Ishikawa (cell line): ENCODE measurements around the gene RGS6.

ENCODE experiments used
- CEBPB ChIP-seq: IDR thresholded peaks from 2 replicates; pipeline ENCODE4 v1.6.1; 2012
- EGR1 ChIP-seq: IDR thresholded peaks from 2 replicates; pipeline ENCODE4 v1.6.1; 2012
- EP300 ChIP-seq: IDR thresholded peaks from 2 replicates; pipeline ENCODE4 v1.6.1; 2012; ENCODE audit warnings: borderline replicate concordance
- FOXM1 ChIP-seq: IDR thresholded peaks from 2 replicates; pipeline ENCODE4 v1.6.1; 2012; ENCODE audit warnings: low read depth, borderline replicate concordance
- RAD21 ChIP-seq: IDR thresholded peaks from 2 replicates; pipeline ENCODE4 v1.6.1; 2012; ENCODE audit warnings: low read depth
- TAF1 ChIP-seq: IDR thresholded peaks from 2 replicates; pipeline ENCODE4 v1.6.1; 2012; ENCODE audit warnings: low read depth, mild to moderate bottlenecking
- YY1 ChIP-seq: IDR thresholded peaks from 2 replicates; pipeline ENCODE4 v1.6.1; 2012; ENCODE audit warnings: low read depth
- ZBTB7A ChIP-seq: IDR thresholded peaks from 2 replicates; pipeline ENCODE4 v1.6.1; 2012; ENCODE audit warnings: low read depth
- TF ChIP-seq, protein P1 (sequence below): IDR thresholded peaks from 2 replicates; pipeline ENCODE4 v1.6.1; 2012
- TF ChIP-seq, protein P2 (sequence below): IDR thresholded peaks from 2 replicates; pipeline ENCODE4 v1.6.1; 2012; ENCODE audit warnings: low read depth, mild to moderate bottlenecking
- TF ChIP-seq, protein P3 (sequence below): IDR thresholded peaks from 2 replicates; pipeline ENCODE4 v1.6.1; 2012

GRCh38 chr14:72539661-72540315 lies 607.6 kb downstream of the RGS6 start:
- no peak for TF ChIP-seq EGR1
- TF ChIP-seq YY1, result no peak
- TF ChIP-seq, protein P1, sequence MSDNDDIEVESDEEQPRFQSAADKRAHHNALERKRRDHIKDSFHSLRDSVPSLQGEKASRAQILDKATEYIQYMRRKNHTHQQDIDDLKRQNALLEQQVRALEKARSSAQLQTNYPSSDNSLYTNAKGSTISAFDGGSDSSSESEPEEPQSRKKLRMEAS, result no peak
- TF ChIP-seq RAD21, result no peak
- no peak for TF ChIP-seq ZBTB7A
- TF ChIP-seq, protein P2, sequence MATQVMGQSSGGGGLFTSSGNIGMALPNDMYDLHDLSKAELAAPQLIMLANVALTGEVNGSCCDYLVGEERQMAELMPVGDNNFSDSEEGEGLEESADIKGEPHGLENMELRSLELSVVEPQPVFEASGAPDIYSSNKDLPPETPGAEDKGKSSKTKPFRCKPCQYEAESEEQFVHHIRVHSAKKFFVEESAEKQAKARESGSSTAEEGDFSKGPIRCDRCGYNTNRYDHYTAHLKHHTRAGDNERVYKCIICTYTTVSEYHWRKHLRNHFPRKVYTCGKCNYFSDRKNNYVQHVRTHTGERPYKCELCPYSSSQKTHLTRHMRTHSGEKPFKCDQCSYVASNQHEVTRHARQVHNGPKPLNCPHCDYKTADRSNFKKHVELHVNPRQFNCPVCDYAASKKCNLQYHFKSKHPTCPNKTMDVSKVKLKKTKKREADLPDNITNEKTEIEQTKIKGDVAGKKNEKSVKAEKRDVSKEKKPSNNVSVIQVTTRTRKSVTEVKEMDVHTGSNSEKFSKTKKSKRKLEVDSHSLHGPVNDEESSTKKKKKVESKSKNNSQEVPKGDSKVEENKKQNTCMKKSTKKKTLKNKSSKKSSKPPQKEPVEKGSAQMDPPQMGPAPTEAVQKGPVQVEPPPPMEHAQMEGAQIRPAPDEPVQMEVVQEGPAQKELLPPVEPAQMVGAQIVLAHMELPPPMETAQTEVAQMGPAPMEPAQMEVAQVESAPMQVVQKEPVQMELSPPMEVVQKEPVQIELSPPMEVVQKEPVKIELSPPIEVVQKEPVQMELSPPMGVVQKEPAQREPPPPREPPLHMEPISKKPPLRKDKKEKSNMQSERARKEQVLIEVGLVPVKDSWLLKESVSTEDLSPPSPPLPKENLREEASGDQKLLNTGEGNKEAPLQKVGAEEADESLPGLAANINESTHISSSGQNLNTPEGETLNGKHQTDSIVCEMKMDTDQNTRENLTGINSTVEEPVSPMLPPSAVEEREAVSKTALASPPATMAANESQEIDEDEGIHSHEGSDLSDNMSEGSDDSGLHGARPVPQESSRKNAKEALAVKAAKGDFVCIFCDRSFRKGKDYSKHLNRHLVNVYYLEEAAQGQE, result no peak
- no peak for TF ChIP-seq EP300
- TF ChIP-seq FOXM1, result no peak
- TF ChIP-seq CEBPB, result no peak
- no peak for TF ChIP-seq TAF1
- TF ChIP-seq, protein P3, sequence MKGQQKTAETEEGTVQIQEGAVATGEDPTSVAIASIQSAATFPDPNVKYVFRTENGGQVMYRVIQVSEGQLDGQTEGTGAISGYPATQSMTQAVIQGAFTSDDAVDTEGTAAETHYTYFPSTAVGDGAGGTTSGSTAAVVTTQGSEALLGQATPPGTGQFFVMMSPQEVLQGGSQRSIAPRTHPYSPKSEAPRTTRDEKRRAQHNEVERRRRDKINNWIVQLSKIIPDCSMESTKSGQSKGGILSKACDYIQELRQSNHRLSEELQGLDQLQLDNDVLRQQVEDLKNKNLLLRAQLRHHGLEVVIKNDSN, result no peak
